Thoracic aorta (tissue), 2 donors: ENCODE results near the gene ZNF648. TPM values are rescaled to one million over a fixed set of nuclear protein-coding genes. Genes with fewer than 3 reads are reported as not detected.

Experiments
- ATAC-seq: fragments of 150-250 bp; one replicate; pipeline ENCODE4 v1.8.0; 2017; ENCODE audit warnings: low read depth; ENCODE audit not compliant: insufficient number of reproducible peaks, low FRiP score
- DNase-seq: peaks from one replicate; pipeline ENCODE4 v3.0.0-alpha.2; 2020; ENCODE audit warnings: low spot score
- H3K27ac ChIP-seq, 2 donors: fragments of 200-600 bp; sonication (generic); 1 replicate in 1 of 2; 2 replicates in 1 of 2; pipeline ENCODE4 v1.5.1; 2016; ENCODE audit warnings: mild to moderate bottlenecking in 2 of 2, moderate library complexity in 2 of 2
- H3K27me3 ChIP-seq: fragments of 200-600 bp; sonication (generic); replicated peaks from 2 replicates; pipeline ENCODE4 v1.6.0; 2016; ENCODE audit warnings: mild to moderate bottlenecking; ENCODE audit not compliant: insufficient read depth
- H3K36me3 ChIP-seq: fragments of 200-600 bp; sonication (generic); one replicate; pipeline ENCODE4 v1.5.1; 2016
- H3K4me1 ChIP-seq, 2 donors: fragments of 200-600 bp; sonication (generic); 1 replicate in 1 of 2; 2 replicates in 1 of 2; pipeline versions ENCODE4 v1.5.1 to v1.6.0; 2016; ENCODE audit warnings: low read depth in 2 of 2, mild to moderate bottlenecking in 1 of 2; ENCODE audit not compliant: control insufficient read depth in 1 of 2
- H3K4me3 ChIP-seq: fragments of 200-600 bp; sonication (generic); 2 replicates; pipeline ENCODE4 v1.5.1; 2016; ENCODE audit warnings: mild to moderate bottlenecking
- H3K9me3 ChIP-seq: fragments of 200-600 bp; sonication (generic); 2 replicates; pipeline ENCODE4 v1.5.1; 2016
- total RNA-seq, 2 donors: library from RNA; depleted of rRNA; stranded (reverse); fragments of >200 nt; gene quantifications; one replicate each; pipeline versions ENCODE4 v1.1.0 to v1.2.3, GENCODE V29; 2016
- TF ChIP-seq, protein P1 (sequence below): fragments of 200-600 bp; sonication (generic); IDR thresholded peaks from one replicate; pipeline ENCODE4 v1.5.1; 2019; ENCODE audit warnings: antibody characterized with exemption

Gene ZNF648
- total RNA-seq, 2 donors from 2014 or later: not detected

DNA sequence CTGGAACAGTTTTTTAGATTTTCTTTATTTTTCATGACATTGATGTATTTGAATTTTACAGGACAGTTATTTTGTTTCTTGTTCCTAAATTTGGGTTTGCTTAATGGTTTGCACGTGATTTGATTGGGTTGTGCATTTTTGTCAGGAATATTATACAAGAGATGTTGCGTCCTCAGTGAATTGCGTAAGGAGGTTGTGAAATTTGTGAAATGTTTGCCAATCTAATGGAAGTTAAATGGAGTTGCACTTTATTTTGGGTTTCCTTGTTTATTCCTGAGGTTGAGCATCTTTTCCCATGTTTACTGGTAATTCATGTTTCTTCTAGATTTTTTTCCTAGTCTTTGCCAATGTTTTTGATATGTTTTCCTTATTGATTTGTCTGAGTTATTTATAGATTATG is 19.9 kb downstream of the ZNF648 start:
- TF ChIP-seq, protein P1, sequence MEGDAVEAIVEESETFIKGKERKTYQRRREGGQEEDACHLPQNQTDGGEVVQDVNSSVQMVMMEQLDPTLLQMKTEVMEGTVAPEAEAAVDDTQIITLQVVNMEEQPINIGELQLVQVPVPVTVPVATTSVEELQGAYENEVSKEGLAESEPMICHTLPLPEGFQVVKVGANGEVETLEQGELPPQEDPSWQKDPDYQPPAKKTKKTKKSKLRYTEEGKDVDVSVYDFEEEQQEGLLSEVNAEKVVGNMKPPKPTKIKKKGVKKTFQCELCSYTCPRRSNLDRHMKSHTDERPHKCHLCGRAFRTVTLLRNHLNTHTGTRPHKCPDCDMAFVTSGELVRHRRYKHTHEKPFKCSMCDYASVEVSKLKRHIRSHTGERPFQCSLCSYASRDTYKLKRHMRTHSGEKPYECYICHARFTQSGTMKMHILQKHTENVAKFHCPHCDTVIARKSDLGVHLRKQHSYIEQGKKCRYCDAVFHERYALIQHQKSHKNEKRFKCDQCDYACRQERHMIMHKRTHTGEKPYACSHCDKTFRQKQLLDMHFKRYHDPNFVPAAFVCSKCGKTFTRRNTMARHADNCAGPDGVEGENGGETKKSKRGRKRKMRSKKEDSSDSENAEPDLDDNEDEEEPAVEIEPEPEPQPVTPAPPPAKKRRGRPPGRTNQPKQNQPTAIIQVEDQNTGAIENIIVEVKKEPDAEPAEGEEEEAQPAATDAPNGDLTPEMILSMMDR: no peak
- Histone ChIP-seq H3K27me3 (no peaks in the 10 kb centered on the region), H3K27ac (no peak overlapping the region), H3K4me1 (no peaks in the 10 kb centered on the region), H3K36me3 (no peaks in the 10 kb centered on the region), H3K4me3 (no peak overlapping the region), H3K9me3 (no peaks in the 10 kb centered on the region)
- no peak for DNase-seq
- ATAC-seq: no peak

DNA sequence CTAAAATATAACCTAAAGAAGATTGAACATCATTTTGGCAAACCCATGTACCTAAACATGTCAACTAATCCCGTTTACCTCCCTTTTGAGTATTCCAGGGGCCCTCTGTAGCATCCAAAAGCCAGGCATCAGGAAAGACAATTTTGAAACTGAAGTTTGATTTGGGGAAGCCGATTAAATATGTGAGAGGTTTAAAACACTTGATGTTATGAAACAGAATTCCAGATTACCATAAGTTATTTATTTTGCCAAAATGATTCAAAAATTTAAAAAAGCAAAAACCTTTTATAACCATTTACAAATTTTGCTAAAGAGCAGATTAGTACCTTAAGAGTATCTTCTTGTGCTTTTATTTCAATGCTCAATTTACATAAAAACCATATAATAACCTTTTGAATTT is 23.3 kb downstream of the ZNF648 start:
- H3K27me3 ChIP-seq: no peaks in the 10 kb centered on the region
- DNase-seq (no peak), ATAC-seq (no peak)
- H3K4me3 ChIP-seq: no peak overlapping the region
- H3K9me3 ChIP-seq: no peaks in the 10 kb centered on the region
- H3K36me3 ChIP-seq: no peaks in the 10 kb centered on the region
- H3K4me1 ChIP-seq: no peaks in the 10 kb centered on the region
- H3K27ac ChIP-seq: no peak overlapping the region
- TF ChIP-seq, protein P1: no peak

DNA sequence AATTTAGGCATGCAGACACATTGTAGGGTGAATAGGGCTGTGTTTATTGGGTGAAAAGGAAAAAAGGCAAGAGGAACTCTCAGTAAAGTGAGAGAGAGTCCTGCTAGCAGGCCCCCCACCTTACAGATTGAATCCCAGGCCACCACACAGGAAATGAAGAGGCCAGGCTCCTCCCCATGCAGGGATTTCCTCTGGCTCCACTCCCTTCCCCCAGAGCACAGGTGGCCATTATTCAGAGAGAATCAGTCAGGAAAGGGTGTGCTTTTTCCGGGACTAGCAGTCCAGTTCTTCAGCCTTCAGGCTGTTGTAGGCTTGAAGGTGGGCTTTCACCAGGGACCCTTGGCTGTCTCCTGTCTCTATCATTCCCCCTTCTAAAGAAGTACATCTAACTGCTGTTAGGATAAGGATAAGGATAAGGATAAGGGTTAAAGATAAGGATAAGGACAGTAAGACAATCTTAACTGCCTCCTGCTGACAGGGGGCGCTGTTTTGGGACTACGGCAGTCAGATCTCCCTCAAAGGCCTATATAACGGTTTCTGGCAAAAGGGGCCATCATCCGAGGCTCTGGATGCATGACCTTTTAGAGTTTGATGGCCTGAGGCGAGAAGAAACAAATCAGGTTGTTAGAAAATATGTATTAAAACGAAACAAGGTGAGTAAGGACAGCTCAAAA is 26.3 kb downstream of the ZNF648 start:
- Histone ChIP-seq H3K36me3 (no peaks in the 10 kb centered on the region), H3K4me1 (peaks cover 0 to under 1% of the 10 kb centered on the region in 2 donors), H3K27ac (no peak overlapping the region), H3K4me3 (no peak overlapping the region), H3K9me3 (no peaks in the 10 kb centered on the region), H3K27me3 (no peaks in the 10 kb centered on the region)
- ATAC-seq (no peak), DNase-seq (no peak)
- TF ChIP-seq, protein P1: no peak

DNA sequence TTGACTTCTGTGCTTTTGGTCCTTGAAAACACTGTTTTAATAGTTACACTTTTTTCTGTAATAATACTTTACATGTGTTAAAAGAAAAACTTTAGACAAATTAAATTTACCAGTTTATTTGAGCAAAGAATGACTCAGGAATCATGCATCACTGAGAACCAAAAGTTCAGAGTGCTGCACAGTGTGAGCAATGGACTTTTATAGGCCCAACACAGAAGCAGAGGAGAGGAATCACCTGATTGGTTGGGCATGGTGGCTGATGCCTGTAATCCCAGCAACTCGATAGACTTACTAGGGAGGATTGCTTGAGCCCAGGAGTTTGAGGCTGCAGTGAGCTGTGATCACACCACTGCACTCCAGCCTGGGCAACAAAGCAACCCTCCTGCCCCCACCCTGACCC is 29.3 kb downstream of the ZNF648 start:
- H3K27ac ChIP-seq: no peak overlapping the region
- no peaks in the 10 kb centered on the region for H3K27me3 ChIP-seq
- TF ChIP-seq, protein P1: no peak
- DNase-seq: no peak
- H3K4me3 ChIP-seq: no peak overlapping the region
- no peak for ATAC-seq
- peaks cover 0 to 3% of the 10 kb centered on the region in 2 donors for H3K4me1 ChIP-seq
- H3K9me3 ChIP-seq: no peaks in the 10 kb centered on the region
- no peaks in the 10 kb centered on the region for H3K36me3 ChIP-seq

DNA sequence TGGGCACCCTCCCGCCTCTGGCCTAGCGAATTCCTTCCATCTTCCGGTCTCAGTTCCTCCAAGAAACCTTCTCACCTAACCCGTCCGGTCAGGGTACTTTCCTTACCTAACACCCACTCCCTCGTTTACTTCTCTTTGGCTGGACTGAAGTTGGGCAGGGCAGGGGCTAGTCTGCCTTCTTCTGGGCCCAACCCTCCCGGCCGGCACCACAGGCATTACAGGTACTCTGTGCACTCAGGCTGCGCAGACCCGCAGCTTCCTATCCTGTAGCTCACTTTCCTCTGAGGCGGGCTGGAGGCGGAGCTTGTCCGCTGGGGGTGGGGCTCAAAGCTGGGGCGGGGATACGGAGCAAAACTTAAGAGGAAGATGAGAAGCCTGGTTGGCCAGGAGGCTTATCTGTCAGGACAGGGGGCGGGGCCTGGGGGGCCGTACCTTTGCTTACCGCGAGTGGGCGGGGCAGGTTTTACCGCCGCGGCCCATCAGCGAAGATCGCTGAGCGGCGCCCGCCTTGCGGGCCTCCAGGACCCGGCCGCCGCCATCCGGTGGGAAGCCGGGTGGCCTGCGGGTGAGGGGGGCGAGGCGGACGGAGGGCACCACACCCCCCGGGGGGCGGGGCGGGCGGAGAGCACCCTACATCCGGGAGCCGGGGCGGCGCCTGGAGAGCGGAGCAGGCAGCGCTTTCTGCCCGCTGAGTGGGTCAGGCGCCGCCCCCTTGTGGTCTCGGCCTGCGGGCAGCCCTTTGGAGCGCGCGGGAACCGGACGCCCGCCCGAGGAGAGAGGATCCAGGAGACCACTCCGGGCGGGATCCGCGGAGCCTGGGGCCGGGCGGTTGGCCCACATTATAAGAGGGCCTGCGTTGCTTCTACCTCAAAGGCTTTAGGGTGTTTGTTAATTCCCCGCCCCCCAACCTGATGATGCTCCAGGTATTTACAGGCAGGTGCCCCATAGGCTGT is 31.9 kb downstream of the ZNF648 start:
- TF ChIP-seq, protein P1: peak; percentile 57
- Histone ChIP-seq H3K27ac (peak overlapping the region; percentile 75 to 80), H3K9me3 (no peaks in the 10 kb centered on the region), H3K27me3 (no peaks in the 10 kb centered on the region), H3K36me3 (no peaks in the 10 kb centered on the region), H3K4me1 (peaks cover 0 to 3% of the 10 kb centered on the region in 2 donors), H3K4me3 (peak overlapping the region; percentile 83)
- ATAC-seq: peak; percentile 95
- DNase-seq: peak; percentile 96
